Karpas-422 (cell line): ENCODE results near the gene SCAI. TPM values are rescaled to one million over a fixed set of nuclear protein-coding genes. Genes with fewer than 3 reads are reported as not detected.
"Not testable (repeated sequence)": the region's sequence is repeated elsewhere in the genome, so short reads cannot be mapped to it uniquely, and the experiment has no call there.

ENCODE experiments used
- DNase-seq: peaks from one replicate; pipeline ENCODE4 v3.0.0-alpha.2; 2015
- H2AFZ ChIP-seq: fragments of 200-600 bp; sonication (generic); 2 replicates; pipeline ENCODE4 v1.6.1; 2014; ENCODE audit warnings: antibody characterized with exemption, low read length, mixed read lengths
- H3K27ac ChIP-seq: fragments of 200-600 bp; sonication (generic); 2 replicates; pipeline ENCODE4 v1.5.1; 2014; ENCODE audit warnings: mild to moderate bottlenecking, low read length, moderate library complexity
- H3K27me3 ChIP-seq: fragments of 200-600 bp; sonication (generic); 2 replicates; pipeline ENCODE4 v1.6.1; 2014; ENCODE audit warnings: low read length, mixed read lengths
- H3K36me3 ChIP-seq: fragments of 200-600 bp; sonication (generic); 2 replicates; pipeline ENCODE4 v1.6.1; 2014; ENCODE audit warnings: low read length, mixed read lengths; ENCODE audit not compliant: insufficient read depth
- H3K4me1 ChIP-seq: fragments of 200-600 bp; sonication (generic); 2 replicates; pipeline ENCODE4 v1.6.1; 2014; ENCODE audit warnings: mild to moderate bottlenecking, low read length, mixed read lengths
- H3K4me2 ChIP-seq: fragments of 200-600 bp; sonication (generic); 2 replicates; pipeline ENCODE4 v1.6.1; 2014; ENCODE audit warnings: low read length, low read depth, mild to moderate bottlenecking; ENCODE audit not compliant: poor library complexity, severe bottlenecking
- H3K4me3 ChIP-seq: fragments of 200-600 bp; sonication (generic); 2 replicates; pipeline ENCODE4 v1.5.1; 2014; ENCODE audit warnings: mild to moderate bottlenecking, antibody characterized with exemption, low read length, mixed read lengths
- H3K79me2 ChIP-seq: fragments of 200-600 bp; sonication (generic); 2 replicates; pipeline ENCODE4 v1.6.1; 2014; ENCODE audit warnings: mild to moderate bottlenecking, low read length, mixed read lengths
- H3K9ac ChIP-seq: fragments of 200-600 bp; sonication (generic); 2 replicates; pipeline ENCODE4 v1.6.0; 2014; ENCODE audit warnings: low read length
- H3K9me2 ChIP-seq: fragments of 200-600 bp; sonication (generic), shearing (Covaris generic); replicated peaks from 2 replicates; pipeline ENCODE4 v1.6.0; 2014; ENCODE audit warnings: mild to moderate bottlenecking, low read length, moderate library complexity; ENCODE audit not compliant: insufficient read depth
- H3K9me3 ChIP-seq: fragments of 300-700, 200-600 bp; sonication (generic); 2 replicates; pipeline ENCODE4 v1.6.1; 2014; ENCODE audit warnings: low read length, mixed read lengths
- H4K20me1 ChIP-seq: fragments of 200-600 bp; sonication (generic); 2 replicates; pipeline ENCODE4 v1.6.1; 2014; ENCODE audit warnings: mild to moderate bottlenecking, antibody characterized with exemption, low read length, low read depth; ENCODE audit not compliant: insufficient read depth
- total RNA-seq: library from RNA; depleted of rRNA; stranded (reverse); fragments of >200 nt; shearing (Covaris generic); gene quantifications from 2 replicates; pipeline ENCODE4 v1.2.3, GENCODE V29; 2014; ENCODE audit warnings: low replicate concordance

SCAI gene
- total RNA-seq, 1 experiment from 2014 or later: 35.3 TPM

GRCh38 chr9:125024917-125025316 is 118.4 kb downstream of the SCAI start:
- Histone ChIP-seq H3K79me2 (no peaks in the 10 kb centered on the region), H3K36me3 (peaks cover 34% of the 10 kb centered on the region; the same call in 1 of the 2 replicates), H3K4me3 (no peak overlapping the region), H3K9me3 (no peaks in the 10 kb centered on the region), H3K9me2 (no peaks in the 10 kb centered on the region), H3K9ac (no peak overlapping the region), H4K20me1 (no peaks in the 10 kb centered on the region), H3K4me2 (no peak overlapping the region), H3K27me3 (no peaks in the 10 kb centered on the region), H2AFZ (no peak overlapping the region), H3K4me1 (no peaks in the 10 kb centered on the region), H3K27ac (no peak overlapping the region)
- DNase-seq: no peak

DNA sequence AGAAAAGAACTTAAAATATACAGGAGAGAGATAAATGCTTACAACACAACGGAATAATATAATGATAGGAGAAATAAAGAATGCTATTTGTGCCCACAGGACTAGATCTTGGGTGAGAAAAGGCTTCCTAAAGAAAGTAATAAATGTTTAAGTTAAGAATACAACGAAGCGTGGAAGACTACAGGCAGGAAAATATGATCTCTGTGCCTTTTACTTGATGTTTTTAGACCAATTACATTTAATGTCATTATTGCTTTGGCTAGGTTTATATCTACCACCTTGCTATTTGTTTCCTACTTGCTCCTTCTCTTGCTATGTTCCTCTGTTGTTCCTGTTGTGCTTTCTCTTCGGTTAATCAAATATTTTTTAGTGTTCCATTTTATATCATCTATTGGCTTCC is 122.3 kb downstream of the SCAI start:
- no peak for DNase-seq

GRCh38 chr9:125015655-125016054 is 127.7 kb downstream of the SCAI start:
- H3K27ac ChIP-seq, H3K4me1 ChIP-seq, H3K9ac ChIP-seq, H4K20me1 ChIP-seq, H3K9me3 ChIP-seq, DNase-seq, H3K4me3 ChIP-seq, H2AFZ ChIP-seq, H3K79me2 ChIP-seq, H3K27me3 ChIP-seq, H3K4me2 ChIP-seq, H3K9me2 ChIP-seq: not testable (repeated sequence)
- H3K36me3 ChIP-seq: peaks cover 16% of the 10 kb centered on the region; the same call in 1 of the 2 replicates

More for the DNA sequence above, 122.3 kb downstream of the SCAI start:
- Histone ChIP-seq H3K4me3 (no peak overlapping the region), H3K79me2 (no peaks in the 10 kb centered on the region), H4K20me1 (no peaks in the 10 kb centered on the region), H3K9me3 (no peaks in the 10 kb centered on the region), H2AFZ (no peak overlapping the region), H3K4me2 (no peak overlapping the region), H3K4me1 (no peaks in the 10 kb centered on the region), H3K9me2 (no peaks in the 10 kb centered on the region), H3K27me3 (no peaks in the 10 kb centered on the region), H3K36me3 (peaks cover 43% of the 10 kb centered on the region; the same call in 1 of the 2 replicates), H3K27ac (no peak overlapping the region), H3K9ac (no peak overlapping the region)

- H2AFZ ChIP-seq, H3K4me3 ChIP-seq, H4K20me1 ChIP-seq, H3K9me3 ChIP-seq, H3K4me1 ChIP-seq, H3K9me2 ChIP-seq, H3K79me2 ChIP-seq, H3K27ac ChIP-seq, H3K27me3 ChIP-seq, H3K4me2 ChIP-seq, H3K9ac ChIP-seq, DNase-seq: not testable (repeated sequence)
- peaks cover 12% of the 10 kb centered on the region; the same call in 1 of the 2 replicates for H3K36me3 ChIP-seq
Observed at GRCh38 chr9:125012013-125012412, 131.3 kb downstream of the SCAI start.

DNA sequence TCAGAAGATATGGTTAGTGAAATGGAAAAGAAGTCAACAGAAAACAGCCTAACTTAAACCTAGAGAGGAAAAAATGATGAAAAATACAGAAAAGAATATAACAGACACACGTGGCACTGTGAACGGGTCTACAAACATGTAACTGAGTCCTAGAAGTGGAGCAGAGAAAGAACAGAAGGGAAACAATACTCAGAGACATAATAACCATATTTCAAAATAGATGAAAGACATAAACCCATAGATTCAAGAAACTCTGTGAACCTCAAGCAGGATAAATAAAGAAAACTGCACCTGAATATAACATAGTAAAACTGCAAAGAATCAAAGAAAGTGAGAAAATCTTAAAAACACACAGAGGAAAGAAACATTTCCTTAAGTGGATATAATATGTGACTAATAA is 134.7 kb downstream of the SCAI start:
- no peak overlapping the region for H3K9ac ChIP-seq
- no peak for DNase-seq
- no peaks in the 10 kb centered on the region for H3K79me2 ChIP-seq
- no peaks in the 10 kb centered on the region for H4K20me1 ChIP-seq
- no peak overlapping the region for H3K4me3 ChIP-seq
- H3K9me3 ChIP-seq: no peaks in the 10 kb centered on the region
- H3K4me1 ChIP-seq: no peaks in the 10 kb centered on the region
- peaks cover 6% of the 10 kb centered on the region; the same call in 1 of the 2 replicates for H3K36me3 ChIP-seq
- no peak overlapping the region for H3K27ac ChIP-seq
- no peak overlapping the region for H3K4me2 ChIP-seq
- H3K9me2 ChIP-seq: no peaks in the 10 kb centered on the region
- H2AFZ ChIP-seq: no peak overlapping the region
- H3K27me3 ChIP-seq: no peaks in the 10 kb centered on the region

DNA sequence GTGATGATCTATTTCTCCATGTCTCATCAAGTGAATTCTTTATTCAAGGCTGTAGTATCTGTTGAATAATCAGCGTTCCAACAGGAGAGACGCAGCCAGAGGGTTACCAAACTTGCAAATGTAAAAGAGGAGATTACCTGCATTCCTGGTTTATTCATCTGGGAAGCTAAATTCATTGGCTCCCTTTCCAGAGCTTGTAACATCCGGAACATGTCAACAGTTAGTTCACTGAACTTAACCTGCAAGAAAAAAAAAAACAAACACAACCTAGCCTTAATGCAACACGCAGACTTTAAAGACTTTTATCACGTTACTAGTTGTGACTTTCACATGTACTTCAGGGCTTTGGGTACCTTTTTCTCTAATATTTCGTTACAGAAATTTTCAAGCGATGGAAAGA is 140.0 kb downstream of the SCAI start:
- no peak overlapping the region for H2AFZ ChIP-seq
- no peaks in the 10 kb centered on the region for H3K9me2 ChIP-seq
- H3K27ac ChIP-seq: no peak overlapping the region
- H4K20me1 ChIP-seq: no peaks in the 10 kb centered on the region
- H3K9me3 ChIP-seq: no peaks in the 10 kb centered on the region
- H3K4me2 ChIP-seq: no peak overlapping the region
- H3K79me2 ChIP-seq: no peaks in the 10 kb centered on the region
- H3K4me3 ChIP-seq: no peak overlapping the region
- no peaks in the 10 kb centered on the region for H3K27me3 ChIP-seq
- no peak for DNase-seq
- H3K36me3 ChIP-seq: peaks cover 10% of the 10 kb centered on the region; the same call in 1 of the 2 replicates
- peaks cover 7% of the 10 kb centered on the region; the same call in 1 of the 2 replicates for H3K4me1 ChIP-seq
- no peak overlapping the region for H3K9ac ChIP-seq

DNA sequence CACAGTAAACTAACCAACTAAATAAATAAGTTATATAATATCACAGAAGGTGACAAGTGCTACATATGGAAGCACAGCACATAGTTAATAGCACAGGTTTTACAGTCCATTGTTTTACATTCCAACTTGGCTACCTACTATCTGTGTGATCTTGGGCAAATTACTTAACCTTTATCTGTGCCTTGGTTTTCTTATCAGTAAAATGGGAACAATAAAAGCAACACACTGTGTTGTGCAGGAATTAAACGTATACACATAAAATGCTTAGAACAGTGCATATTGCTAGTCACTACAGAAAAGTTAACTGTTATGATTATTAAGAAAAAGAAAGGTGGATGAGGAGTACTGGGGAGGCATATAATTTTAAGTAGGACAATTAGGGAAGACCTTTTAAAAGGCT is 159.6 kb downstream of the SCAI start:
- Histone ChIP-seq H3K9me3 (no peaks in the 10 kb centered on the region), H3K9ac (no peak overlapping the region), H3K79me2 (no peaks in the 10 kb centered on the region), H3K27ac (no peak overlapping the region), H2AFZ (no peak overlapping the region), H3K4me2 (no peak overlapping the region), H3K9me2 (no peaks in the 10 kb centered on the region), H3K4me3 (no peak overlapping the region), H3K4me1 (no peaks in the 10 kb centered on the region), H3K36me3 (peaks cover 19% of the 10 kb centered on the region; the same call in 1 of the 2 replicates), H4K20me1 (no peaks in the 10 kb centered on the region), H3K27me3 (no peaks in the 10 kb centered on the region)
- DNase-seq: no peak

DNA sequence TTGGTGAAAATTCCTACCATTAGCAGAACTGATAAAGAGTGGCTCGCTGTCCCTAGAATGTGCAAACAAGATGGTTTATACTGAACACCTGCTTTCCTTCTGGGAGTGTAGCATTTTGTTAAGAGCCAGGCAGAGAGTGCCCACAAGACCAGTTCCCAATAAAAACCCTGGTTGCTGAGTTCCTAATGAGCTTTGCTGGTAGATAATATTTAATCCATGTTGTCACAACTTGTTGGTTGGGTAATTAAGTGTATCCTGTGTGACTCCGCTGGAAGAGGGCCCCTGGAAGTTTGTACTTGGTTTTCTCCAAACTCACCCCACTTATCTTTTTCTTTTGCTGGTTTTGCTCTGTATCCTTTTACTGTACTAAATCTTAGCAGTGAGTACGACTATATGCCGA is 162.9 kb downstream of the SCAI start:
- no peak overlapping the region for H3K9ac ChIP-seq

GRCh38 chr9:124975131-124975530 is 168.2 kb downstream of the SCAI start:
- H3K9me2 ChIP-seq: no peaks in the 10 kb centered on the region
- no peak overlapping the region for H3K4me3 ChIP-seq
- H3K9me3 ChIP-seq: no peaks in the 10 kb centered on the region
- H4K20me1 ChIP-seq: no peaks in the 10 kb centered on the region
- H2AFZ ChIP-seq: no peak overlapping the region
- peaks cover 16% of the 10 kb centered on the region; the same call in 1 of the 2 replicates for H3K36me3 ChIP-seq
- no peaks in the 10 kb centered on the region for H3K27me3 ChIP-seq
- no peak overlapping the region for H3K4me2 ChIP-seq
- no peak overlapping the region for H3K27ac ChIP-seq
- DNase-seq: no peak
- no peaks in the 10 kb centered on the region for H3K4me1 ChIP-seq
- H3K9ac ChIP-seq: no peak overlapping the region
- H3K79me2 ChIP-seq: no peaks in the 10 kb centered on the region

More for the DNA sequence above, 162.9 kb downstream of the SCAI start:
- no peak for DNase-seq
- H2AFZ ChIP-seq: no peak overlapping the region
- H3K27ac ChIP-seq: no peak overlapping the region
- H3K4me3 ChIP-seq: no peak overlapping the region
- H3K9me2 ChIP-seq: no peaks in the 10 kb centered on the region
- no peaks in the 10 kb centered on the region for H3K4me1 ChIP-seq
- no peak overlapping the region for H3K4me2 ChIP-seq
- H3K36me3 ChIP-seq: peaks cover 19% of the 10 kb centered on the region; the same call in 1 of the 2 replicates
- no peaks in the 10 kb centered on the region for H3K79me2 ChIP-seq
- H3K27me3 ChIP-seq: no peaks in the 10 kb centered on the region
- H4K20me1 ChIP-seq: no peaks in the 10 kb centered on the region
- no peaks in the 10 kb centered on the region for H3K9me3 ChIP-seq
